Measurements from ENCODE around the gene TRAPPC3. TPM values are rescaled to one million over a fixed set of nuclear protein-coding genes. Genes with fewer than 3 reads are reported as not detected.

Gene TRAPPC3
- total RNA-seq, 1 experiment from 2014 or later: 64.6 TPM

- no peak for DNase-seq (ENCODE audit: low read depth, low spot score)
- Histone ChIP-seq H3K79me2 (ENCODE audit: insufficient read depth, low read length) (no peaks in the 10 kb centered on the region), H3K4me1 (ENCODE audit: control insufficient read depth in 1 of 2, insufficient read depth in 2 of 2, low read length in 2 of 2) (no peaks in the 10 kb centered on the region), H3K36me3 (ENCODE audit: control insufficient read depth in 1 of 2, insufficient read depth in 2 of 2, low read length in 2 of 2) (no peaks in the 10 kb centered on the region), H3K27ac (ENCODE audit: low read depth, low read length) (no peak overlapping the region), H3K4me3 (replicated peaks in 1 of 2; ENCODE audit: low read depth in 1 of 2, low read length in 2 of 2) (no peak overlapping the region), H3K4me2 (ENCODE audit: low read length) (no peak overlapping the region), H4K20me1 (ENCODE audit: insufficient read depth) (no peaks in the 10 kb centered on the region), H3K27me3 (ENCODE audit: insufficient read depth, low read length) (no peaks in the 10 kb centered on the region), H3K9ac (ENCODE audit: low read length) (no peak overlapping the region), H3K9me3 (ENCODE audit: control insufficient read depth in 1 of 2, insufficient read depth in 1 of 2, low read depth in 1 of 2, low read length in 2 of 2) (no peaks in the 10 kb centered on the region), H3K9me2 (ENCODE audit: insufficient read depth) (no peaks in the 10 kb centered on the region), H2AFZ (ENCODE audit: low read depth, low read length, poor library complexity, severe bottlenecking) (no peak overlapping the region)
- intact Hi-C loops (cut with micrococcal nuclease): no loop called here
- POLR2A ChIA-PET: no interaction called here
- ATAC-seq: no peak
- CTCF ChIA-PET: no interaction called here
- TF ChIP-seq CBX3 (IDR thresholded peaks at IDR 0.05; ENCODE audit: low read depth): no peak
- no peak for TF ChIP-seq ATF3 (IDR thresholded peaks at IDR 0.05)
- no peak for TF ChIP-seq CTCF (IDR thresholded peaks at IDR 0.05 in 2 of 3, conservative IDR thresholded peaks at IDR 0.05 in 1 of 3; ENCODE audit: borderline replicate concordance in 1 of 3, insufficient read depth in 1 of 3, low read depth in 2 of 3, low read length in 2 of 3)
- no peak for TF ChIP-seq REST (IDR thresholded peaks at IDR 0.05; ENCODE audit: low read depth)
- no peak for TF ChIP-seq TCF7L2 (IDR thresholded peaks at IDR 0.05; ENCODE audit: borderline replicate concordance, extremely low read depth, insufficient read depth, insufficient read length)
- no peak for TF ChIP-seq CEBPB (IDR thresholded peaks at IDR 0.05; ENCODE audit: low read depth)
- TF ChIP-seq MAX (IDR thresholded peaks at IDR 0.05): no peak
- TF ChIP-seq JUND (IDR thresholded peaks at IDR 0.05): no peak
- no peak for TF ChIP-seq SIN3A (IDR thresholded peaks at IDR 0.05; ENCODE audit: low read depth)
- no TSS peak for BruUV-seq (replicated peaks)
- RAD21 ChIA-PET (ENCODE audit: low non-redundant PET in 1 of 2, low total read pairs in 2 of 2, uncharacterized antibody in 2 of 2, unreplicated experiment in 2 of 2): no interaction called here
Measured at GRCh38 chr1:36126797-36127500, 22.3 kb downstream of the TRAPPC3 start.
